Tibial nerve (tissue), 4 donors: Measurements from ENCODE around the gene SLC37A1. TPM values are rescaled to one million over a fixed set of nuclear protein-coding genes. Genes with fewer than 3 reads are reported as not detected.

Experiments used
- DNase-seq, 2 donors: peaks; one replicate each; pipeline ENCODE4 v3.0.0-alpha.2; 2019; ENCODE audit warnings: low spot score in 2 of 2
- H3K27ac ChIP-seq, 4 donors: fragments of 200-600 bp; sonication (generic) in 3 of 4; one replicate each; pipeline ENCODE4 v1.5.1; 2017 to 2019; ENCODE audit warnings: mild to moderate bottlenecking in 1 of 4
- H3K27me3 ChIP-seq, 2 donors: fragments of 200-600 bp; sonication (generic) in 1 of 2; one replicate each; pipeline versions ENCODE4 v1.5.1 to v1.6.0; 2017 to 2019
- H3K36me3 ChIP-seq, 3 donors: fragments of 200-600 bp; sonication (generic); one replicate each; pipeline ENCODE4 v1.5.1; 2018 to 2019
- H3K4me1 ChIP-seq, 4 donors: fragments of 200-600 bp; sonication (generic) in 3 of 4; one replicate each; pipeline ENCODE4 v1.5.1; 2017 to 2019
- H3K4me3 ChIP-seq, 4 donors: fragments of 200-600 bp; sonication (generic) in 3 of 4; one replicate each; pipeline ENCODE4 v1.5.1; 2017 to 2019; ENCODE audit warnings: mild to moderate bottlenecking in 1 of 4, moderate library complexity in 1 of 4
- H3K9me3 ChIP-seq, 4 donors: fragments of 200-600 bp; sonication (generic) in 3 of 4; one replicate each; pipeline ENCODE4 v1.5.1; 2017 to 2019
- CTCF ChIP-seq, 5 experiments: fragments of 200-600 bp in 3 of 5; fragments of 450-650 bp in 2 of 5; sonication (generic) in 3 of 5; IDR thresholded peaks; one replicate each; pipeline ENCODE4 v1.5.1; 2016 to 2019; ENCODE audit warnings: antibody characterized with exemption in 5 of 5, mild to moderate bottlenecking in 3 of 5, moderate library complexity in 2 of 5
- EP300 ChIP-seq, 2 donors: sonication (generic); formaldehyde crosslinking; IDR thresholded peaks; one replicate each; pipeline ENCODE4 v1.6.1; 2017; ENCODE audit warnings: antibody characterized with exemption in 2 of 2, mild to moderate bottlenecking in 1 of 2
- POLR2A ChIP-seq, 2 donors: fragments of 450-650 bp; IDR thresholded peaks; one replicate each; pipeline ENCODE4 v1.6.1; 2017; ENCODE audit warnings: antibody characterized with exemption in 2 of 2, mild to moderate bottlenecking in 2 of 2, moderate library complexity in 2 of 2
- WGBS, 2 donors: methylation state at CpG; one replicate each; pipeline ENCODE4 v1.1.5; 2018; 5-methylcytosine and 5-hydroxymethylcytosine counted together
- total RNA-seq, 4 donors: library from RNA; depleted of rRNA; stranded (reverse); fragments of >200 nt; gene quantifications; one replicate each; pipeline ENCODE4 v1.1.0, GENCODE V29; 2016

SLC37A1 gene
- total RNA-seq, 4 donors from 2014 or later = 4.4 to 6.7 (median 5.0) TPM

GRCh38 chr21:42533963-42534355 is 20.3 kb downstream of the SLC37A1 start:
- H3K4me3 ChIP-seq = peak overlapping the region in 1 of 4 donors; percentile 10
- H3K27me3 ChIP-seq = no peaks in the 10 kb centered on the region
- DNase-seq = no peak
- peaks cover 0 to 27% (median 12%) of the 10 kb centered on the region in 4 donors for H3K4me1 ChIP-seq
- H3K27ac ChIP-seq = peak overlapping the region in 1 of 4 donors; percentile 65
- WGBS, 2 donors = 90% methylated on average over 4 of the region's 4 CpGs
- H3K36me3 ChIP-seq = peaks cover 0 to 17% (median 0%) of the 10 kb centered on the region in 3 donors
- TF ChIP-seq EP300 (IDR thresholded peaks at IDR 0.05) = no peak
- TF ChIP-seq CTCF (IDR thresholded peaks at IDR 0.05) = no peak
- TF ChIP-seq POLR2A (IDR thresholded peaks at IDR 0.05) = no peak
- no peaks in the 10 kb centered on the region for H3K9me3 ChIP-seq

- no peak for DNase-seq
- H3K27me3 ChIP-seq = no peaks in the 10 kb centered on the region
- H3K4me1 ChIP-seq = peaks cover 0 to 27% (median 12%) of the 10 kb centered on the region in 4 donors
- no peaks in the 10 kb centered on the region for H3K9me3 ChIP-seq
- TF ChIP-seq EP300 (IDR thresholded peaks at IDR 0.05) (no peak), CTCF (IDR thresholded peaks at IDR 0.05) (no peak), POLR2A (IDR thresholded peaks at IDR 0.05) (no peak)
- peak overlapping the region in 2 of 4 donors; percentile 10 to 21 for H3K4me3 ChIP-seq
- WGBS, 2 donors = 60 to 67% methylated on average over 22 to 28 of the region's 28 CpGs
- peaks cover 0 to 23% (median 0%) of the 10 kb centered on the region in 3 donors for H3K36me3 ChIP-seq
- H3K27ac ChIP-seq = peak overlapping the region in 2 of 4 donors; percentile 23 to 50
Measured at GRCh38 chr21:42534421-42535378, 21.0 kb downstream of the SLC37A1 start.

- TF ChIP-seq POLR2A (IDR thresholded peaks at IDR 0.05) (no peak), CTCF (IDR thresholded peaks at IDR 0.05) (no peak), EP300 (IDR thresholded peaks at IDR 0.05) (no peak)
- DNase-seq = no peak
- Histone ChIP-seq H3K9me3 (no peaks in the 10 kb centered on the region), H3K4me3 (no peak overlapping the region), H3K36me3 (peaks cover 0 to 30% (median 0%) of the 10 kb centered on the region in 3 donors), H3K27me3 (no peaks in the 10 kb centered on the region), H3K27ac (peak overlapping the region in 1 of 4 donors; percentile 8), H3K4me1 (peaks cover 0 to 27% (median 12%) of the 10 kb centered on the region in 4 donors)
- WGBS, 2 donors = 78 to 82% methylated on average over 17 of the region's 17 CpGs
Measured at GRCh38 chr21:42535602-42536171, 22.0 kb downstream of the SLC37A1 start.

- Histone ChIP-seq H3K9me3 (no peaks in the 10 kb centered on the region), H3K4me3 (no peak overlapping the region), H3K36me3 (peaks cover 0 to 40% (median 0%) of the 10 kb centered on the region in 3 donors), H3K27me3 (no peaks in the 10 kb centered on the region), H3K27ac (no peak overlapping the region), H3K4me1 (peaks cover 0 to 27% (median 12%) of the 10 kb centered on the region in 4 donors)
- no peak for DNase-seq
- TF ChIP-seq CTCF (IDR thresholded peaks at IDR 0.05) = no peak
- no peak for TF ChIP-seq POLR2A (IDR thresholded peaks at IDR 0.05)
- no peak for TF ChIP-seq EP300 (IDR thresholded peaks at IDR 0.05)
- 82 to 96% methylated on average over 8 of the region's 8 CpGs for WGBS, 2 donors
Measured at GRCh38 chr21:42536601-42537000, 22.9 kb downstream of the SLC37A1 start.
